GM12864 (cell line): ENCODE measurements around the gene KRT76.

Source experiments
- DNase-seq: peaks from one replicate; pipeline ENCODE4 v3.0.0-alpha.2; 2011; ENCODE audit warnings: low read depth
- H3K4me3 ChIP-seq: 2 replicates; pipeline ENCODE4 v1.5.1; 2011; ENCODE audit warnings: mild to moderate bottlenecking, low read depth, low read length, control low read depth
- TF ChIP-seq, protein P1 (sequence below): IDR thresholded peaks from 2 replicates; pipeline ENCODE4 v1.5.1; 2011; ENCODE audit warnings: low read depth, mild to moderate bottlenecking, moderate library complexity, low read length, control low read depth, inconsistent platforms; ENCODE audit errors: missing control alignments

The KRT76 gene

DNA sequence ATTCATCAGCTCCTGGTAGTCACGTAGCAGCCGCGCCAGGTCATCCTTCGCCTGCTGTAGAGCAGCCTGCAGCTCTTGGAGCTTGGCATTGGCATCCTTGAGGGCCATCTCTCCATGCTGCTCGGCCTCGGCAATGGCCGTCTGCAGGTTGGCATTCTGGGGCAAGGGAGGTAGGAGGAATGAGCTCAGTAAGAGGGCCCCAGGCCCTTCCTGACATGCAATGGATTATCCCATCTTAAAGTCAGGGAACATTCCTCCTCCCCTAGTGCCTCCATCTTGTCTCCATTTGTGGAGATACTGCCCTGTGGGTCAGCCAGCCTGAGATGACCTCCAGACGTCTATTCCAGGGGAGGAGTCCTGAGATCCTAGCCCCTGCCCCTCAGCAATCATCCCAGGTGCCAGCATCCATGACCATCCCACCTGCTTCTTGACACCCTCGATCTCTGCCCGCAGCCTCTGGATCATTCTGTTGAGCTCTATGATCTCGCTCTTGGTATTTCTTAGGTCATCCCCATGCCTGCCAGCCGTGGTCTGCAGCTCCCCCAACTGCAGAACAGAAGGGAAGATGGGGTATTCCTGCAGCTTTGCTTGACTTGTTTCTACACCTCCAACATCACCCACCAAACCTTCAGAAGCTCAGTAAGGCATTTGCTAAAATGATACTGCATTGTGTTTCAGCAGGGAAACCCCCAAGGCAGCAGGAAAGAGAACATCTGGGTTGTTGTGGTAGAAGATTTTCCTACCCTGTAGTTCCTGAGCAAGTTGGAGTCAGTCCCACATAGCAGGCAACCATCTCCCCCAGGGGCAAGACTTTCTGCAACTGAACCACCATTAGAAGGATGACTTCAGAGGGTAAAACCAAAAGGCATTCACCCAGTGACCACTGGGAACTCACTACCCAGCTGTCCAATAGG, 14.4 kb upstream of the KRT76 start:
- DNase-seq: no peak
- TF ChIP-seq, protein P1, sequence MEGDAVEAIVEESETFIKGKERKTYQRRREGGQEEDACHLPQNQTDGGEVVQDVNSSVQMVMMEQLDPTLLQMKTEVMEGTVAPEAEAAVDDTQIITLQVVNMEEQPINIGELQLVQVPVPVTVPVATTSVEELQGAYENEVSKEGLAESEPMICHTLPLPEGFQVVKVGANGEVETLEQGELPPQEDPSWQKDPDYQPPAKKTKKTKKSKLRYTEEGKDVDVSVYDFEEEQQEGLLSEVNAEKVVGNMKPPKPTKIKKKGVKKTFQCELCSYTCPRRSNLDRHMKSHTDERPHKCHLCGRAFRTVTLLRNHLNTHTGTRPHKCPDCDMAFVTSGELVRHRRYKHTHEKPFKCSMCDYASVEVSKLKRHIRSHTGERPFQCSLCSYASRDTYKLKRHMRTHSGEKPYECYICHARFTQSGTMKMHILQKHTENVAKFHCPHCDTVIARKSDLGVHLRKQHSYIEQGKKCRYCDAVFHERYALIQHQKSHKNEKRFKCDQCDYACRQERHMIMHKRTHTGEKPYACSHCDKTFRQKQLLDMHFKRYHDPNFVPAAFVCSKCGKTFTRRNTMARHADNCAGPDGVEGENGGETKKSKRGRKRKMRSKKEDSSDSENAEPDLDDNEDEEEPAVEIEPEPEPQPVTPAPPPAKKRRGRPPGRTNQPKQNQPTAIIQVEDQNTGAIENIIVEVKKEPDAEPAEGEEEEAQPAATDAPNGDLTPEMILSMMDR: no peak
- no peak overlapping the region for H3K4me3 ChIP-seq

DNA sequence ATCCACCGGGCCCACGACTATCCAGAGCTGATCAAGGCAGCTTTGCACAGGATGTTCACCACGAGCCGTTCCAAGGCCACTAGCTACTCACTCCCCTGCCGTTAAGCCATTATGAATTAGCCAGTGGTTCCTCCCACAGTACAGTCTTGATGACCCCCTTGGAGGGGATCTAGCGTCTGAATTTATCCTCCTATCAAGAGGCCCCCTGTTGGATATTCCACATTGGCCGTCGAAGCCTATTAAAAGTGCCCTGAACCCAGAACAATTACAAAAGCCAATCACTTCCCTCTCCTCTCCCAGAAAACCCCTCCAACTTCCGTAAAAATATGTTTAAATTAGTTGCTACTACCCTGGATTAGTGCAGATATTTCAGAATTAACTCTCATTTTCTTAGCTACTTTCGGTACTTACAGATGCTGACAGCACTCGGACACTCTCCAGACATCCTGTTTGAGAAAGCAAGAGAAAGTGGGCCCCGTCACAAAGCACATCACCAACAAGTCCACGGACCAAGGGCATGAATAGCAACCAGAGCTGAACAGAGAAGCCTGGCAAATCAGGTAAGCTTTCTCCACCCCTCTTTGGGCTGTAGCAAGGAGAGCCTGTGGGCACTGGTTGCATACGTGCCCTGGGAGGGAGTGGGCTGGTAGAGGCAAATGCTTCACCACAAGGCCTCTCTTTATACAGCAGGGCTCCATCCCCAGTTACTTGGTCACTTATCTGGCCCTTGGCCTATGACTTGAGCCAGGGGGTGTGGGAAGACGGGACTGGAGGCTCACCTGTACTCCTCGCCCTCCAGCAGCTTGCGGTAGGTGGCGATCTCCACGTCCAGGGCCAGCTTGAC, 13.5 kb upstream of the KRT76 start:
- no peak overlapping the region for H3K4me3 ChIP-seq
- no peak for DNase-seq
- TF ChIP-seq, protein P1: no peak

DNA sequence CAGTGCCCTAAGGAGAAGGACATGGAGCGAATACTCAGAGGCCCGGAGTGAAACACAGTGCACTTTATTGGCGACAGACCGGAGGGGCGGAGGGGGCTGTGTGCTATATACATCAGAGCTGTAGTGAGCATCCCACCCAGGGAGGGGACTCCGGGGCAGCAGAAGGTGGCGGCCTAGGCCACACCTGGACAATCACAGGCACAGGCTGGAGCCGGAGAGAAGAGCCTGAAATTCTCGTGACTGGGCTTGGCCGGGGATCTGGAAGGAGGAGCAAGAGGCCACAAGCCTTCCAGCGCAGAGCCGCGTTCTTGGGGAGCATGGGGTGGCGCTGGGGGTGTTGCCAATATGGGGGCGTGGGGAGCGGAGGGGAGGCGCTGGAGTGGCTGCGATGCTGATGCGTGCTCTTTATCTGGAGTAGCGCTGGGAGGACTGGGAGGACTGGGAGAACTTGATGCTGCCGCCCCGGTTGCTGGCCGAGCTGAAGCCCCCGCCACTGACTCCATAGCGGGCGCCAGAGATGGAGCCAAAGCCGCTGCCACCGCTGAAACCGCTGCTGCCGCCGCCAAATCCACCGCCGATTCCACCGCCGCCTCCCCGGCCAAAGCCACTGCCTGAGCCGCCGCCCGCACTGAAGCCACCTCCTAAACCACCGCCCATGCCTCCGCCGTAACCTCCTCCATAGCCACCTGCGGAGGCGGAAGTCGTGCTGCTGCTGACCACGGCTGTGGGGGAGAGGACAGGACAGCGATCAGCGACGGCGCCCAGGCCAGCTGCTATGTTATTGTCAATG, 12.7 kb upstream of the KRT76 start:
- no peak for DNase-seq
- TF ChIP-seq, protein P1: no peak
- no peak overlapping the region for H3K4me3 ChIP-seq

DNA sequence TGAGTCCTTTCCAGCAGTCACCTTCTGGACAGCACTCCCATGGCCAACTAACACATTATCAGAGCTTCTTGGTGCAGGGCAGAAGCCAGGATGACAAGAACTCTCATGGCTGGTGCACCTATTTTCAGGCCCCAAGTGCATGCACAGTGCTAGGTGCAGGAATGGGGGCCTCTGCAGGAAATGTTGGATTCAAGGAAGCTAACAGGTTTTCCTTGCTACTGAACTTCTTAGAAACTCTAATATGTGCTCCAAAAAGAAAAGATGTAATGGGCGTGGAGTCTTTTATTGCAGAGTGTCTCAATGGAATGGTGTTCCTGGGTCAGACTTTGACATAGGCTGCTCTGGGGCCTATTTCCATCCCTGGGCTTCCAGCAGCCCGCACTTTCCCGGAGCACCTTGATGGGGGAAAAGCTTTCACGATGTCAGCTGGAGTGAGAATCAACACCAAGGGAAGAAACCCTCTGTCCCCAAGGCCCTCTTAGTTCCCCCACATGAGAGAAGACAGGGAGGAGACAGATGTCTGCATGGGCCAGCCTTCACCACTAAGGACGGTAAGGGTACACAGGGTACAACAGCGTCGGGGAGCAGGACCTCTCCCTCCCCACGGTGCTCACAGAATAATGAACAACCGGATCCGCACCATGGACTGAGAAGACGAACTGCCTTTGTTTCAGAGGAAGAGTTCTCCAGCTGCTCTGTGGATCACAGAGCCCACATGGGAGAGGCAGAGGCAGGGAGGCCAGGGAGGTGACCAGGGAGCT, 11.9 kb upstream of the KRT76 start:
- H3K4me3 ChIP-seq: no peak overlapping the region
- no peak for DNase-seq
- TF ChIP-seq, protein P1: no peak

DNA sequence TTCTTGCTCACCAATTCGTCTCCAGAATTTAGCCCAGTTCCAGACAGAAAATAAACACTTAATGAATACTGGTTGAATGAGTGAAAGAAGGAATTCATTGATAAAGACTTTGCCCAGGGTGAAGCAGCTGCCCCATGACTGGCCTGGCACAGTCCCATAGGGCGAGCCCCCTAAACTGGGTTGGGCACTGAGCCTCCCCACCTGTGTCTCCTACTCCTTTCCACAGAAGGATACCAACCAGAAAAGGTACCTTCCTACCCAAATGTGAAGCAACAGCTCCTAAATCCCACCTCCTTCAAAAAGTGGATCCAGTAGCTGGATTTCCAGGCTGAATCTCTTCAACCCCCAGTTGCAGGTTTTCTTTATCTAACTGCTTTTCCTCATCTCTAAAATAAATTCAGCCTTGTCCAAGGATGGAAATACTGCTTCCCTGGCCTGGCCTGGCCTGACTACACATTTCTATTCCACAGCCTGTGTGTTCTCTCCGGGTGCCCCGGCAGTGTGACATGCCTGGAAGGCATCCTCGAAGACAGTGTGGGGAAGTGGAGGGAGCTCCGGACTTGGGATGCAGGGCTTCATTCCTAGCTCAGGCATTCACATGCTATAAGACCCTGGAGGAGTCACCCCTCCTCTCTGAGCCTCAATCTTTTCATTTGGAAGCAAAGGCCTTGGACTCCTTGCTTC, 11.2 kb upstream of the KRT76 start:
- no peak for DNase-seq
- H3K4me3 ChIP-seq: no peak overlapping the region
- TF ChIP-seq, protein P1: no peak
